Right lobe of liver (tissue), 6 donors: ENCODE data around the gene TSC22D4. TPM values are rescaled to one million over a fixed set of nuclear protein-coding genes. Genes with fewer than 3 reads are reported as not detected.

ENCODE experiments used
- ATAC-seq, 4 donors: fragments of 200-7000 bp; cut with Tn5 transposase; one replicate each; pipeline ENCODE4 v1.9.1; 2020; ENCODE audit warnings: mild to moderate bottlenecking in 4 of 4, moderate library complexity in 4 of 4
- DNase-seq, 3 donors: peaks; one replicate each; pipeline ENCODE4 v3.0.0-alpha.2; 2020
- H3K27ac ChIP-seq, 3 donors: fragments of 200-600 bp; one replicate each; pipeline ENCODE4 v1.8.0; 2022
- H3K27me3 ChIP-seq, 2 donors: fragments of 200-600 bp; one replicate each; pipeline ENCODE4 v1.8.0; 2022
- H3K36me3 ChIP-seq, 4 donors: fragments of 200-600 bp; sonication (generic) in 1 of 4; one replicate each; pipeline versions ENCODE4 v1.5.1 to v1.8.0; 2017 to 2022; ENCODE audit warnings: control low read depth in 1 of 4
- H3K4me1 ChIP-seq, 4 donors: fragments of 200-600 bp; sonication (generic) in 1 of 4; one replicate each; pipeline versions ENCODE4 v1.5.1 to v1.8.0; 2017 to 2022; ENCODE audit warnings: control low read depth in 1 of 4
- H3K4me3 ChIP-seq, 3 donors: fragments of 200-600 bp; one replicate each; pipeline ENCODE4 v1.8.0; 2022
- H3K9me3 ChIP-seq, 4 donors: fragments of 200-600 bp; sonication (generic) in 1 of 4; one replicate each; pipeline versions ENCODE4 v1.5.1 to v1.8.0; 2017 to 2022; ENCODE audit warnings: control low read depth in 1 of 4
- CTCF ChIP-seq, 4 donors: fragments of 200-600 bp in 3 of 4; fragments of 450-650 bp in 1 of 4; IDR thresholded peaks; one replicate each; pipeline versions ENCODE4 v1.5.1 to v1.8.0; 2016 to 2022; ENCODE audit warnings: antibody characterized with exemption in 4 of 4, mild to moderate bottlenecking in 2 of 4
- POLR2A ChIP-seq: fragments of 450-650 bp; IDR thresholded peaks from one replicate; pipeline ENCODE4 v1.6.1; 2017; ENCODE audit warnings: antibody characterized with exemption, mild to moderate bottlenecking
- WGBS: methylation state at CpG from one replicate; pipeline ENCODE4 v1.1.6; 2018; ENCODE audit warnings: low coverage, low lambda C conversion rate; ENCODE audit not compliant: insufficient coverage; ENCODE audit errors: missing lambda C conversion rate; 5-methylcytosine and 5-hydroxymethylcytosine counted together
- intact Hi-C, 2 donors: fragments of 100-400 bp; cut with DNase I; formaldehyde crosslinking; loops; one replicate each; pipeline versions ENCODE4 v1.11.2 to v1.14.1; 2022
- total RNA-seq, 6 experiments: library from RNA; depleted of rRNA in 2 of 6; stranded (reverse); fragments of >200 nt in 2 of 6; fragmentation: NEBNext Ultra II Directional in 3 of 6; extraction: Animal tissue kit (Norgen Biotek cat#: 25700) in 3 of 6; gene quantifications; one replicate each; pipeline versions ENCODE4 v1.1.0 to v1.2.4, GENCODE V29; 2016 to 2023
- donor health status: DM: no; HTN: yes; CAD: no.
- donor health status: DM: no; HTN: no; CAD: no.
- donor health status: DM: no; HTN: no; CAD: no.
- donor health status: DM: no; HTN: yes; CAD: no.
- donor health status: DM: no; HTN: yes; CAD: no.

TSC22D4 gene
- total RNA-seq, 6 experiments from 2014 or later = 12.5 to 20.5 (median 17.0) TPM

GRCh38 chr7:100472121-100472851 lies 6.7 kb downstream of the TSC22D4 start:
- Histone ChIP-seq H3K4me3 (no peak overlapping the region), H3K36me3 (peaks cover 0 to 12% (median 4%) of the 10 kb centered on the region in 4 donors), H3K9me3 (no peaks in the 10 kb centered on the region), H3K27ac (no peak overlapping the region), H3K27me3 (no peaks in the 10 kb centered on the region), H3K4me1 (peaks cover 0 to 8% (median 2%) of the 10 kb centered on the region in 4 donors)
- intact Hi-C loops = loop anchor here (5.0 to 10.0 kb wide), 2 partner anchors 90 to 213 kb away; no protein-coding TSS in a partner anchor
- no peak for TF ChIP-seq POLR2A
- TF ChIP-seq CTCF (IDR thresholded peaks at IDR 0.05) = no peak
- WGBS = 79% methylated on average over 4 of the region's 16 CpGs
- ATAC-seq = no peak
- no peak for DNase-seq

GRCh38 chr7:100471021-100471420 lies 8.0 kb downstream of the TSC22D4 start:
- H3K36me3 ChIP-seq = peaks cover 0 to 12% (median 4%) of the 10 kb centered on the region in 4 donors
- H3K4me1 ChIP-seq = peaks cover 0 to 6% (median 2%) of the 10 kb centered on the region in 4 donors
- H3K9me3 ChIP-seq = no peaks in the 10 kb centered on the region

GRCh38 chr7:100469227-100470044 lies 9.6 kb downstream of the TSC22D4 start:
- H3K4me3 ChIP-seq = no peak overlapping the region
- no peaks in the 10 kb centered on the region for H3K9me3 ChIP-seq
- H3K4me1 ChIP-seq = peaks cover 0 to 14% (median 2%) of the 10 kb centered on the region in 4 donors
- H3K27me3 ChIP-seq = no peaks in the 10 kb centered on the region
- DNase-seq = peak; percentile 88
- H3K27ac ChIP-seq = no peak overlapping the region
- 37% methylated on average over 9 of the region's 13 CpGs for WGBS
- H3K36me3 ChIP-seq = peaks cover 0 to 11% (median 4%) of the 10 kb centered on the region in 4 donors
- intact Hi-C loops = loop anchor here (5.0 to 10.0 kb wide), 2 partner anchors 93 to 215 kb away; no protein-coding TSS in a partner anchor
- TF ChIP-seq POLR2A = no peak
- peak; percentile 82 to 96 (median 91) for TF ChIP-seq CTCF (IDR thresholded peaks at IDR 0.05)
- peak; percentile 85 to 93 (median 89) for ATAC-seq

More at GRCh38 chr7:100471021-100471420, 8.0 kb downstream of the TSC22D4 start:
- intact Hi-C loops = loop anchor here (5.0 to 10.0 kb wide), 2 partner anchors 91 to 214 kb away; no protein-coding TSS in a partner anchor
- no peak for DNase-seq
- TF ChIP-seq POLR2A (no peak), CTCF (IDR thresholded peaks at IDR 0.05) (no peak)
- Histone ChIP-seq H3K27me3 (no peaks in the 10 kb centered on the region), H3K4me3 (no peak overlapping the region), H3K27ac (no peak overlapping the region)
- ATAC-seq = no peak
- WGBS = 45% methylated on average over 4 of the region's 4 CpGs

GRCh38 chr7:100467638-100468373 lies 11.2 kb downstream of the TSC22D4 start:
- H3K36me3 ChIP-seq = peaks cover 0 to 1% (median 0%) of the 10 kb centered on the region in 4 donors
- DNase-seq (no peak), ATAC-seq (no peak)
- WGBS = 45% methylated on average over 4 of the region's 22 CpGs
- H3K4me1 ChIP-seq = peaks cover 0 to 14% (median 2%) of the 10 kb centered on the region in 4 donors
- H3K27me3 ChIP-seq = no peaks in the 10 kb centered on the region
- intact Hi-C loops = no loop called here
- no peaks in the 10 kb centered on the region for H3K9me3 ChIP-seq
- H3K27ac ChIP-seq = no peak overlapping the region
- H3K4me3 ChIP-seq = no peak overlapping the region
- TF ChIP-seq CTCF (IDR thresholded peaks at IDR 0.05) (no peak), POLR2A (no peak)
